Measurements from ENCODE around the gene CORO2B.
"Not testable (repeated sequence)": the region's sequence is repeated elsewhere in the genome, so short reads cannot be mapped to it uniquely, and the experiment has no call there.

CORO2B gene

GRCh38 chr15:68678746-68679145 lies 100.0 kb downstream of the CORO2B start:
- no peak overlapping the region for H3K4me2 ChIP-seq (ENCODE audit: insufficient read depth, low read length)
- TF ChIP-seq CTCF (IDR thresholded peaks at IDR 0.05; ENCODE audit: borderline replicate concordance, extremely low read depth, low read length, poor library complexity, severe bottlenecking) = no peak
- no peak for TF ChIP-seq EZH2 (IDR thresholded peaks at IDR 0.05; ENCODE audit: borderline replicate concordance, low read depth, low read length, severe bottlenecking)
- no peak overlapping the region for H3K4me3 ChIP-seq (ENCODE audit: low read depth in 1 of 2, low read length in 2 of 2)
- no peaks in the 10 kb centered on the region for H3K9me3 ChIP-seq (ENCODE audit: insufficient read depth, low read length, severe bottlenecking)
- no peak overlapping the region for H3K27ac ChIP-seq (ENCODE audit: low read length)
- H4K20me1 ChIP-seq (ENCODE audit: insufficient read depth, low read length) = no peaks in the 10 kb centered on the region
- no peaks in the 10 kb centered on the region for H3K79me2 ChIP-seq (ENCODE audit: insufficient read depth, low read length)
- no peaks in the 10 kb centered on the region for H3K27me3 ChIP-seq (ENCODE audit: insufficient read depth, low read length, poor library complexity)
- no peak overlapping the region for H3K9ac ChIP-seq (ENCODE audit: low read depth, low read length)
- no peak for DNase-seq
- no peak overlapping the region for H2AFZ ChIP-seq (ENCODE audit: low read depth, low read length)
- no peak for ATAC-seq (ENCODE audit: insufficient read depth, low read depth)
- no peaks in the 10 kb centered on the region for H3K4me1 ChIP-seq (ENCODE audit: insufficient read depth, low read length)
- H3K36me3 ChIP-seq (ENCODE audit: insufficient read depth, low read length) = no peaks in the 10 kb centered on the region

- no peak overlapping the region for H3K4me2 ChIP-seq (ENCODE audit: insufficient read depth, low read length)
Measured at GRCh38 chr15:68679161-68679560, 100.4 kb downstream of the CORO2B start.

GRCh38 chr15:68679961-68680371 lies 101.2 kb downstream of the CORO2B start:
- ATAC-seq (ENCODE audit: insufficient read depth, low read depth) (no peak), DNase-seq (no peak)
- no peaks in the 10 kb centered on the region for H3K9me3 ChIP-seq (ENCODE audit: insufficient read depth, low read length, severe bottlenecking)
- H3K36me3 ChIP-seq (ENCODE audit: insufficient read depth, low read length) = no peaks in the 10 kb centered on the region
- no peak overlapping the region for H3K9ac ChIP-seq (ENCODE audit: low read depth, low read length)
- H3K4me1 ChIP-seq (ENCODE audit: insufficient read depth, low read length) = no peaks in the 10 kb centered on the region
- no peak for TF ChIP-seq EZH2 (IDR thresholded peaks at IDR 0.05; ENCODE audit: borderline replicate concordance, low read depth, low read length, severe bottlenecking)
- no peak for TF ChIP-seq CTCF (IDR thresholded peaks at IDR 0.05; ENCODE audit: borderline replicate concordance, extremely low read depth, low read length, poor library complexity, severe bottlenecking)
- no peak overlapping the region for H3K27ac ChIP-seq (ENCODE audit: low read length)
- H3K4me2 ChIP-seq (ENCODE audit: insufficient read depth, low read length) = no peak overlapping the region
- no peak overlapping the region for H3K4me3 ChIP-seq (ENCODE audit: low read depth in 1 of 2, low read length in 2 of 2)
- no peaks in the 10 kb centered on the region for H3K27me3 ChIP-seq (ENCODE audit: insufficient read depth, low read length, poor library complexity)
- H2AFZ ChIP-seq (ENCODE audit: low read depth, low read length) = no peak overlapping the region
- no peaks in the 10 kb centered on the region for H3K79me2 ChIP-seq (ENCODE audit: insufficient read depth, low read length)
- no peaks in the 10 kb centered on the region for H4K20me1 ChIP-seq (ENCODE audit: insufficient read depth, low read length)

More at GRCh38 chr15:68679161-68679560, 100.4 kb downstream of the CORO2B start:
- no peak for TF ChIP-seq EZH2 (IDR thresholded peaks at IDR 0.05; ENCODE audit: borderline replicate concordance, low read depth, low read length, severe bottlenecking)
- TF ChIP-seq CTCF (IDR thresholded peaks at IDR 0.05; ENCODE audit: borderline replicate concordance, extremely low read depth, low read length, poor library complexity, severe bottlenecking) = no peak
- H3K9me3 ChIP-seq (ENCODE audit: insufficient read depth, low read length, severe bottlenecking) = no peaks in the 10 kb centered on the region
- no peak overlapping the region for H3K9ac ChIP-seq (ENCODE audit: low read depth, low read length)
- no peak for DNase-seq
- no peaks in the 10 kb centered on the region for H3K79me2 ChIP-seq (ENCODE audit: insufficient read depth, low read length)
- H4K20me1 ChIP-seq (ENCODE audit: insufficient read depth, low read length) = no peaks in the 10 kb centered on the region
- ATAC-seq (ENCODE audit: insufficient read depth, low read depth) = no peak
- no peak overlapping the region for H3K4me3 ChIP-seq (ENCODE audit: low read depth in 1 of 2, low read length in 2 of 2)
- no peaks in the 10 kb centered on the region for H3K4me1 ChIP-seq (ENCODE audit: insufficient read depth, low read length)
- no peaks in the 10 kb centered on the region for H3K36me3 ChIP-seq (ENCODE audit: insufficient read depth, low read length)
- H3K27ac ChIP-seq (ENCODE audit: low read length) = no peak overlapping the region
- H2AFZ ChIP-seq (ENCODE audit: low read depth, low read length) = no peak overlapping the region
- H3K27me3 ChIP-seq (ENCODE audit: insufficient read depth, low read length, poor library complexity) = no peaks in the 10 kb centered on the region

GRCh38 chr15:68680756-68681155 lies 102.0 kb downstream of the CORO2B start:
- not testable (repeated sequence) for ATAC-seq (ENCODE audit: insufficient read depth, low read depth); H3K79me2 ChIP-seq (ENCODE audit: insufficient read depth, low read length); H3K9ac ChIP-seq (ENCODE audit: low read depth, low read length); H3K27me3 ChIP-seq (ENCODE audit: insufficient read depth, low read length, poor library complexity); H2AFZ ChIP-seq (ENCODE audit: low read depth, low read length); H4K20me1 ChIP-seq (ENCODE audit: insufficient read depth, low read length); H3K4me2 ChIP-seq (ENCODE audit: insufficient read depth, low read length); H3K9me3 ChIP-seq (ENCODE audit: insufficient read depth, low read length, severe bottlenecking); H3K36me3 ChIP-seq (ENCODE audit: insufficient read depth, low read length); H3K27ac ChIP-seq (ENCODE audit: low read length); H3K4me1 ChIP-seq (ENCODE audit: insufficient read depth, low read length); H3K4me3 ChIP-seq (ENCODE audit: low read depth in 1 of 2, low read length in 2 of 2); DNase-seq

All from DND-41 (cell line).